MV-4-11 (cell line): ENCODE measurements around the gene GPR37L1.
"Not testable (repeated sequence)": the region's sequence is repeated elsewhere in the genome, so short reads cannot be mapped to it uniquely, and the experiment has no call there.

Source experiments
- DNase-seq: peaks from one replicate; lab custom pipeline; 2025; lab: John Stamatoyannopoulos, UW

The GPR37L1 gene

GRCh38 chr1:202107801-202108731 lies 14.7 kb upstream of the GPR37L1 start:
- DNase-seq: no peak

GRCh38 chr1:202110977-202111376 lies 11.7 kb upstream of the GPR37L1 start:
- DNase-seq: no peak

DNA sequence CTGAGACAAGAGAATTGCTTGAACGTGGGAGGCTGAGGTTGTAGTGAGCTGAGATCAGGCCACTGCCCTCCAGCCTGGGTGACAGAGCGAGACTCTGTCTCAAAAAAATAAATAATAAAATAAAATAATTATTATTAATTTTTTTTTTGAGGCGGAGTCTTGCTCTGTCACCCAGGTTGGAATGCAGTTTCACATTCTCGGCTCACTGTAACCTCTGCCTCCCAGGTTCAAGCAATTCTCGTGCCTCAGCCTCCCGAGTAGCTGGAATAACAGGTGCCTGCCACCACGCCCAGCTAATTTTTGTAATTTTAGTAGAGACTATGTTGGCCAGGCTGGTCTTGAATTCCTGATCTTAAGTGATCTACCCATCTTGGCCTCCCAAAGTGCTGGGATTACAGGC lies 11.1 kb upstream of the GPR37L1 start:
- DNase-seq: not testable (repeated sequence)

DNA sequence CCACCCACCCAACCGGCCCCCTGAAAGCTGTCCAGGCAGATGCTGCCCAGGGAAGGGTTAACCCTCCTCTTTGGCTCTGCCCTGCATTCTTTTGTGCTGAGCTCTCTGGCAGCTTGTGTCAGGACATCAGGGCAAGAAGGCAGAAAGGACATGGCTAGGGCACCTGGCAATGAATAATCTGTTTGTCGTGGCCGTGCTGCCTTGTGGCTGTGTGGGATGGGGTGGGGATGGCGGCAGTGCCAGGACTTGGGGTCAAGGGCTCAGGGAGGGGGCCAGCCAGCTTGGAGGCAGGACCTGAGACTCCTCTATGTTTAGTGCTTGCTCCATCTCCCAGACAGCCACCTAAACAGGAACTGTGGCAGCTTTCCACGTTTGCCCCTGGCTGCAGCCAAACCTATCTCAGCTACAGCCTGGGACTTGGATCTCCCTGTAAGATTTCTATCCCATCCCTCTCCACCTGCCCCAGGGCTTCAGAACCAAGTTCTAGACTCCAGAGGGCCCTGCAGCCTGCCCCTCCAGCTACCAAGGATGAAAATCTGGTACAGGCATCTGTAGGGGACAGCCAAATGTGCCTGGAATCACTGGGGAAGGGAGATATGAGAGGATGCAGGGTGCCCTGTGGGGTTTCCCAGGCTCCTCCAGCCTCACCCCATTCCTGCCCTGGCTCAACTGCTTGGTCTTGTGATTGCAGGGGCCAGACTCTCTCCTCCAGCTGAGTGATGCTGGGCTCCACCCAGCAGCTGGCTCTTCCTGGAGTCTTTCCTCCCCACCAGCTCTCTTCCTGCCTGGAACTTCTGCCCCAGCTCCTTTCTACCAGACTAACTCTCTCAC lies 9.6 kb upstream of the GPR37L1 start:
- DNase-seq: no peak

- no peak for DNase-seq
These were observed 8.9 kb upstream of the GPR37L1 start for GRCh38 chr1:202113690-202114300.

DNA sequence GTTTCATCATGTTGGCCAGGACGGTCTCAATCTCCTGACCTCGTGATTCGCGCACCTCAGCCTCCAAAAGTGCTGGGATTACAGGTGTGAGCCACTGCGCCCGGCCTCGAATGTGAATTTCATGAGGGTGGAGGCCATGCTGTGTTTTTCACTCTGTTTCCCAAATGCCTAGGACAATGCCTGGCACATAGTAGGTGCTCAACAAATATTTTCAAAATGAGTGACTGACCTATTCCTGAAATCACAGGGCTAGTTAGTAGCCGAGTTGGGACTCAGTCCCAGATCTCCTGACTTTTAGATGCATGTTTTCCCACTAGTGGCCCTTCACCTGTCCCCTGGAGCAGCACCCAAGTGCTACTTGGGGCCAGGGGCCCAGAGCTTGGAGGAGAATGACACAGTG lies 6.4 kb upstream of the GPR37L1 start:
- no peak for DNase-seq

GRCh38 chr1:202117898-202118371 lies 4.8 kb upstream of the GPR37L1 start:
- no peak for DNase-seq

DNA sequence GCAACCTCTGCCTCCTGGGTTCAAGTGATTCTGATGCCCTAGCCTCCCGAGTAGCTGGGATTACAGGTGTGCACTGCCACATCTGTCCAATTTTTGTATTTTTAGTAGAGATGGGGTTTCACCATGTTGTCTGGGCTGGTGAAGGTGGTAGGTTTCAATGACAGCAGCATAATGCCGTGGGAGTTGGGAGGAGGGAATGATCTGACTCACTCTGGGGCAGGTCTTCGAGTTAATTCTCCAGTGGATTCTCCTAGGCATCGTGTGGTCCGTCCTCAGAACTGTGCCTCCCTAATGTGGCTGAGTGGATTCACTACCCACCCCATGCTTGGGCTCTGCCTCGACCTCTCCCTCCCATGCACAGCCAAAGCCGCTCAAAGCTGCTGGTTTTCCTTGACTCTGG lies 1.7 kb upstream of the GPR37L1 start:
- DNase-seq: no peak

DNA sequence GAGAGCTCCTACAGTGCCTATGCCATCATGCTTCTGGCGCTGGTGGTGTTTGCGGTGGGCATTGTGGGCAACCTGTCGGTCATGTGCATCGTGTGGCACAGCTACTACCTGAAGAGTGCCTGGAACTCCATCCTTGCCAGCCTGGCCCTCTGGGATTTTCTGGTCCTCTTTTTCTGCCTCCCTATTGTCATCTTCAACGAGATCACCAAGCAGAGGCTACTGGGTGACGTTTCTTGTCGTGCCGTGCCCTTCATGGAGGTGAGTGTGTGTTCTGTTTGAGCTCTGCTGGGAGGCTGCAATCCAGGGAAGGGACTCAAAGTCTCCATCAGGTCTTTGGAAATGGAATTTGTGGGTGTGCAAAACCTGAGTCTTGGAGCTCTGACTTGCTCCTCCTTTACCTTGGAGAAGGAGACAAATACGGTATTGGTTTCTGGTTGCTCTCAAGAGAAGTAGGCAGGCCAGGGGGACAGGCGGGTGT lies 658 bp downstream of the GPR37L1 start:
- no peak for DNase-seq

GRCh38 chr1:202124142-202124541 lies 1.4 kb downstream of the GPR37L1 start:
- no peak for DNase-seq

GRCh38 chr1:202125611-202126010 lies 2.9 kb downstream of the GPR37L1 start:
- no peak for DNase-seq

- DNase-seq: no peak
These were observed 3.7 kb downstream of the GPR37L1 start for GRCh38 chr1:202126426-202126825.

GRCh38 chr1:202127061-202127460 lies 4.3 kb downstream of the GPR37L1 start:
- no peak for DNase-seq

DNA sequence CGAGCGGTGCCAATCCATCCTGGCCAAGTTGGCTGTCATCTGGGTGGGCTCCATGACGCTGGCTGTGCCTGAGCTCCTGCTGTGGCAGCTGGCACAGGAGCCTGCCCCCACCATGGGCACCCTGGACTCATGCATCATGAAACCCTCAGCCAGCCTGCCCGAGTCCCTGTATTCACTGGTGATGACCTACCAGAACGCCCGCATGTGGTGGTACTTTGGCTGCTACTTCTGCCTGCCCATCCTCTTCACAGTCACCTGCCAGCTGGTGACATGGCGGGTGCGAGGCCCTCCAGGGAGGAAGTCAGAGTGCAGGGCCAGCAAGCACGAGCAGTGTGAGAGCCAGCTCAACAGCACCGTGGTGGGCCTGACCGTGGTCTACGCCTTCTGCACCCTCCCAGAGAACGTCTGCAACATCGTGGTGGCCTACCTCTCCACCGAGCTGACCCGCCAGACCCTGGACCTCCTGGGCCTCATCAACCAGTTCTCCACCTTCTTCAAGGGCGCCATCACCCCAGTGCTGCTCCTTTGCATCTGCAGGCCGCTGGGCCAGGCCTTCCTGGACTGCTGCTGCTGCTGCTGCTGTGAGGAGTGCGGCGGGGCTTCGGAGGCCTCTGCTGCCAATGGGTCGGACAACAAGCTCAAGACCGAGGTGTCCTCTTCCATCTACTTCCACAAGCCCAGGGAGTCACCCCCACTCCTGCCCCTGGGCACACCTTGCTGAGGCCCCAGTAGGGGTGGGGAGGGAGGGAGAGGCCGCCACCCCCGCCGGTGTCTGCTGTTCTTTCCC lies 5.3 kb downstream of the GPR37L1 start:
- DNase-seq: no peak

DNA sequence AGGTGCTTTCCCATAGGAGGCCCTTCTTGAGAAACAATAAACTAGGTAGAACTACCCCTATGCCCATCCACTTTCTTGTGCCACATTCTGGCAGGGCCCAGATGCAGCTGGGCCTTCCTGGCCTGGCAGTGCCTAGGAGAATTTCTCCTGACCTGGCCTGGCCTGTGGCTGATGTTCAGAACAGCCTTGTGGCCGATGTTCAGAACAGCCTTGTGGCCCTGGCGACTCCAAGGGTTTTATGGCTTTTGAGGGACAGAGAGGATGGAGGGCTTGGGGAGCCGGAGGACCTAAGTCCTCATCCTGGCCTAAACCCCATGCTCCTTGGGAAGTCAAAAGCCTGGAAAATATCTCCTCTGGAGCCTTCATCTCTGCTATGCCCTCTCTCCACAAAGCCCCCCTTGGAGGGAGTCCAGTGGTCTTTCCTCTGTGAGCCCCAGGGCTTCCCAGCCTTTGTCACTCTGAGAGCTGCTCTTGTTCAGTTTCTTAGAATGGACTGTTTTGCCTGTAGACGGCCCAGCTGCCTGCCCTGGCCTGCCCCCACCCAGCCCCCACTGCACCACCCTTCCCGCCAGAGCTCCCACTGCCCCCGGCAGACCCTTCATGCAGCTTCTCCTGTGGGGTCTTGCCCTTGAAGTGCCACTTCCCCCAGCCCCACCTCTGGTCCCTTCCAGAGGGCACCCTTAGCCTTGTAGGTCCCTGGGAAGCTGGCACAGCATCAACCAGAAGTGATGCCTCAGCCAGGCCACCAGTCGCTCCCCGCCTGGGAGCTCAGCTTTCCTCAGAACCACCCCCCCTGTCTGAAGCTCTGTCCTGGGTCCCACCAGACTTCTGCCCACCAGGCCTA lies 7.0 kb downstream of the GPR37L1 start:
- DNase-seq: no peak

GRCh38 chr1:202130297-202130721 lies 7.6 kb downstream of the GPR37L1 start:
- DNase-seq: no peak

DNA sequence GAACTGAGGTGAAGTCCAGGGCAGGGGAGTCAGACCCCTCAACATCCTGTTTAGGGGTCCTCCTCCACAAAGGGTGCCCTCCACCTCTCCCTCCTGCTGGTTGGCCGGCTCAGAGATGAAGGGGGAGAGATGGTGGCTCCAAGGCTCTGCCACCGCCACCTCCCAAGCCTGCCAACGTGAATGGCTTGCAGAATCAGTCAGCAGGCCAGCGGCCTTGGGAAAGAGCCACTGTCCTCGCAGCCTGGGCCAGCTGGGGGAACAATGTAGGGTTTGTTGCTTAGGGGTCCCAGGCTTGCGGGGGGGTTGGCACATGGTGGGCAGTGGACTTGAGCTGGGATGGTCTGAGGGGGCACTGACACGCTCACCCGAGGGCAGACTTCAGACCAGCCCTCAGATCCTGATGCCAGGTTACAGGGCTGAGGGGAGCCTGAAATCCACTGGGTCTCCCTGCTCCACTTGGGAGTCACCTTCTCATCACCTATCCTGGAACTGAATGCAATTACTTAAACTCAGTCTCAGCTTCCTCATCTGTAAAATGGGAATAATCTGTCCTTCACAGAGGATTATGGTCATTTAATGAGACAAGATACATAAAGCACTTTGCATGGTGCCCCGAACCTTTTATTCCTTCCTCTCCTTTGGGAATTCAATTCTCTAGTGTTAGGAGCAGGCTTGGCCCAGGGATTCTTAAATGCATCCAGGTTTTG lies 8.3 kb downstream of the GPR37L1 start:
- DNase-seq: no peak

DNA sequence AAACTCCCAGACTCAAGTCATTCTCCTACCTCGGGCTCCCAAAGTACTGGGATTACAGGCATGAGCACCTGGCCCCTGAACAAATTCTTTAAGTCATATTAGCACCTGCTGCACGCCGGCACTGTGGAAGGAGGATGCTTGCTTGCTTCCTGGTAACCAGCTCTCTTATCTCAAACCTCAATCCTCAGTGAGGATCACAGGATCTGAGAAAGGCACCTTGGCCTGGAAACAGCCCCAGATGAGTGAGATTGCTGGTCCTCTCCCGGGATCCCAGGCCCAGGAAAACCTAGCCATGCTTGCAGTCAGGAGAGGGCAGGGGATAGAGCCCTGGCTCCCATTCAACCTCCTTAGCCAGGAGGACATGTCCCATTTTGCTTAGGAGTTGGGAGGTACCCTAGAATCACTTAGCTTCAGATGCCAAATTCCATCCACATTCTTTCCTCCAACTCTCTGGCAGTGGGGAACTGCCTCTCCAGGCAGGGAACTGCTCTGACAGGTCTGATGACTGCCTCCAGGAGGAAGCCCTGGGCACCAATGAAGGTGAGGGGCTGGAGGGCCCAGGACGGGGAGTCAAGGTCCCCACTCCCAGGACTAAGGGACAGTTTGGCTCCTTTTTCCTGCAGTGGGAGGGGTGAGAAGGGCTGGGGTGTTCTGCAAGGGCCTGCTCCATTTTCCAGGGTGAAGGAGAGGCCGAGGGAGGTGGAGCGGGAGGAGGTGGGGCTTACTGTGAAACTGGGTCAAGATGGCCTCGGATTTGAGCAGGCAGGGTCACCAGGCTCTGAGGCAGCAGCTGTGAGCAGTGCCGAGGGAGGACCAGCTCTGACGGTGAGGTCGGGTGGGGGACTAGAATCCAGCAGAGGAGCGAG lies 9.5 kb downstream of the GPR37L1 start:
- DNase-seq: no peak

- DNase-seq: peak; percentile 76
These were observed 10.3 kb downstream of the GPR37L1 start for GRCh38 chr1:202133001-202133400.
